Esophagus squamous epithelium (tissue), 5 donors: ENCODE data around the gene ZNF516. TPM values are rescaled to one million over a fixed set of nuclear protein-coding genes. Genes with fewer than 3 reads are reported as not detected.
"Not testable (repeated sequence)": the region's sequence is repeated elsewhere in the genome, so short reads cannot be mapped to it uniquely, and the experiment has no call there.

Source experiments
- DNase-seq: peaks from one replicate; lab custom pipeline; 2025; lab: John Stamatoyannopoulos, UW
- H3K27ac ChIP-seq, 4 donors: fragments of 200-600 bp; sonication (generic); one replicate each; pipeline ENCODE4 v1.5.1; 2016 to 2019; ENCODE audit warnings: mild to moderate bottlenecking in 1 of 4
- H3K27me3 ChIP-seq, 4 donors: fragments of 200-600 bp; sonication (generic); 1 replicate in 3 of 4; 2 replicates in 1 of 4; pipeline versions ENCODE4 v1.5.1 to v1.6.0; 2017 to 2021; ENCODE audit warnings: antibody characterized with exemption in 1 of 4
- H3K36me3 ChIP-seq, 3 donors: fragments of 200-600 bp; sonication (generic); one replicate each; pipeline ENCODE4 v1.5.1; 2016 to 2019
- H3K4me1 ChIP-seq, 3 donors: fragments of 200-600 bp; sonication (generic); one replicate each; pipeline ENCODE4 v1.5.1; 2017 to 2019
- H3K4me3 ChIP-seq, 4 donors: fragments of 200-600 bp; sonication (generic); 1 replicate in 3 of 4; 2 replicates in 1 of 4; pipeline ENCODE4 v1.5.1; 2016 to 2019; ENCODE audit warnings: mild to moderate bottlenecking in 2 of 4, moderate library complexity in 1 of 4
- H3K9me3 ChIP-seq, 3 donors: fragments of 200-600 bp; sonication (generic); one replicate each; pipeline ENCODE4 v1.5.1; 2016 to 2019
- POLR2A ChIP-seq, 4 donors: fragments of 450-650 bp; IDR thresholded peaks; one replicate each; pipeline ENCODE4 v1.6.1; 2017; ENCODE audit warnings: antibody characterized with exemption in 4 of 4, mild to moderate bottlenecking in 4 of 4, moderate library complexity in 3 of 4
- WGBS, 2 donors: methylation state at CpG; one replicate each; pipeline ENCODE4 v1.1.5; 2018; 5-methylcytosine and 5-hydroxymethylcytosine counted together
- intact Hi-C: fragments of 100-400 bp; cut with DNase I; formaldehyde crosslinking; loops from one replicate; pipeline ENCODE4 v1.15.0; 2022
- total RNA-seq, 4 donors: library from RNA; depleted of rRNA; stranded (reverse); fragments of >200 nt; gene quantifications; one replicate each; pipeline ENCODE4 v1.1.0, GENCODE V29; 2016
- TF ChIP-seq, protein P1 (sequence below), 6 experiments: fragments of 450-650 bp in 4 of 6; fragments of 200-600 bp in 2 of 6; sonication (generic) in 2 of 6; IDR thresholded peaks; one replicate each; pipeline ENCODE4 v1.5.1; 2016 to 2019; ENCODE audit warnings: antibody characterized with exemption in 6 of 6, mild to moderate bottlenecking in 4 of 6, moderate library complexity in 4 of 6
- donor health status: DM: yes; HTN: yes; CAD: no.

ZNF516 gene
- total RNA-seq, 4 donors from 2014 or later: 18.0 to 23.9 (median 19.2) TPM

DNA sequence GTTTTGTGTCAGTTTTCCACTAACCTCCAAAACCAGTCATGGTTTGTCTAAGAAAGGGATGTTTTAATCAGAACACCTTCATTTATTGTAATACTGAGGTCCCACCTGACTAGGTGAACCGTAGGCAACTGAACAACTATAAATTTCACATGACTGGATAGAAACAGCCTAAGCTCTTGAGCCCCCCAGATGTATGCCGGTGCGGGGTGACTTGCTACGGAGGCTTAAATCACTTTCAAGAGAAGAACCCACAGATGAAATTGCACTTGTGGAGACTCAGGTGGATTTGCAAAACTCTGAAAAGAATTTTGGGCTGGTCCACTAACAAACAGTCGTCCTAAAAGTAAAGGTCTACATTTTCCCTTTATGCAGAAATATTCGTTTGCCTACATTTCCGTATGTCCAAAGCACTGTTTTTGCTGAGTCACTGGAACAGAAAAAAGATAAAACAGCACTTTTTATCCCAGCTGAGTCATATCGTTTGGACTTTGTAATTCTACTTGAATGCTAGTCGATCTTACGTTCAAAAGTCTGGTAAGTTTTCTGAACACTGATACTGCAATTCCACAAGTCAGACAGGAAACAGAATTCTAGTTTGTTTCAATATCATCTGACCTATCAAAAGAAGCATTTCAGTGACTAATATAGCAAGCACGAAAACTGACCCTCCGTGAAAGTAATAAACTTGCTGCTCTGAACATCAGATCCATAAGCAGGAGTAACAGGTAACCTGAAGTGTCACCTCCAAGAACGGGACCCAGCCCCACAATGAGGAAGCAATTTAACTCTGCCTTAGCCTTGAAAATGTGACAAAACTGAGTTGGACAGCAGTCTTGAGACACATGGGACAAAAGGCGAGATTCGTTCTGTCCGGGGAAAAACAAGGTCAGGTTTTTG, 18.1 kb downstream of the ZNF516 start:
- H3K36me3 ChIP-seq: no peaks in the 10 kb centered on the region
- no peaks in the 10 kb centered on the region for H3K27me3 ChIP-seq
- DNase-seq: no peak
- H3K4me1 ChIP-seq: peaks cover 8 to 35% (median 14%) of the 10 kb centered on the region in 3 donors
- TF ChIP-seq, protein P1, sequence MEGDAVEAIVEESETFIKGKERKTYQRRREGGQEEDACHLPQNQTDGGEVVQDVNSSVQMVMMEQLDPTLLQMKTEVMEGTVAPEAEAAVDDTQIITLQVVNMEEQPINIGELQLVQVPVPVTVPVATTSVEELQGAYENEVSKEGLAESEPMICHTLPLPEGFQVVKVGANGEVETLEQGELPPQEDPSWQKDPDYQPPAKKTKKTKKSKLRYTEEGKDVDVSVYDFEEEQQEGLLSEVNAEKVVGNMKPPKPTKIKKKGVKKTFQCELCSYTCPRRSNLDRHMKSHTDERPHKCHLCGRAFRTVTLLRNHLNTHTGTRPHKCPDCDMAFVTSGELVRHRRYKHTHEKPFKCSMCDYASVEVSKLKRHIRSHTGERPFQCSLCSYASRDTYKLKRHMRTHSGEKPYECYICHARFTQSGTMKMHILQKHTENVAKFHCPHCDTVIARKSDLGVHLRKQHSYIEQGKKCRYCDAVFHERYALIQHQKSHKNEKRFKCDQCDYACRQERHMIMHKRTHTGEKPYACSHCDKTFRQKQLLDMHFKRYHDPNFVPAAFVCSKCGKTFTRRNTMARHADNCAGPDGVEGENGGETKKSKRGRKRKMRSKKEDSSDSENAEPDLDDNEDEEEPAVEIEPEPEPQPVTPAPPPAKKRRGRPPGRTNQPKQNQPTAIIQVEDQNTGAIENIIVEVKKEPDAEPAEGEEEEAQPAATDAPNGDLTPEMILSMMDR (IDR thresholded peaks at IDR 0.05): no peak
- no peak for TF ChIP-seq POLR2A (IDR thresholded peaks at IDR 0.05)
- 31 to 41% methylated on average over 16 of the region's 16 CpGs for WGBS, 2 donors
- peak overlapping the region in 3 of 4 donors; percentile 17 to 43 (median 21) for H3K4me3 ChIP-seq
- no peaks in the 10 kb centered on the region for H3K9me3 ChIP-seq
- intact Hi-C loops: no loop called here
- peak overlapping the region; percentile 59 to 77 (median 71) for H3K27ac ChIP-seq

DNA sequence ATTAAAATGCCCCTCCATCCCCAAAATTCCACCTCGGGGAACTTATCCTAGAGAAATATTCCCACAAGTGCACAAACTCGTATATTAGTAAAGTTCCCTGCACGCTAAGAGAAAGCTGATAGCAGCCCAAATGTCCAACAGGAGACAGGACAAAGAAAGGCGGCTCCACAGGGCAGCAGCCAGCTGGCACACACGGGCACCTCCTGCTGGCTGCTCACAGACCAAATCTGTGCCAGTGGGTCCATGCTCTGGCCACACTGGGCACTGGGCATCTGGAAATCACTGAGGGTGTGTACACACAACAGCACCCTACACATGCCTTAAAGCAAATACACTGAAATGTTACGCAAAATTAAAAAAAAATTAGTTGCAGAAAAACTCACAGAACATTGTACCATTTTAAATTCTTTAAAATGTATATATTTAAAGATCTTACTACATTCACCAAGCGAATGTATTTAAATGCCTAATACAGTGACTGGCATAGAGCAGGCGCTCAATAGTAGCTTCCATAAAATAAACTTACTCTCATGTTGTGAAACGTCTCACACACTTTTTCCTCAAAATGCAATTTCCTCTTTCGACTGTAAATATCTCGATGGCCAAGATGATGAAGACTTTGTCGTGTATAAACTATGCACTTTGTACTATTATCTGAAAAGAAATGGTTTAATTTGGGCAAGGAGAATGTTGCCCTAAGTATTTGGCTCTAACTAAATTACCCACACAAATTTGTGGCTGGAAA, 19.4 kb downstream of the ZNF516 start:
- 68 to 72% methylated on average over 12 of the region's 12 CpGs for WGBS, 2 donors
- Histone ChIP-seq H3K4me1 (peaks cover 8 to 48% (median 14%) of the 10 kb centered on the region in 3 donors), H3K4me3 (no peak overlapping the region), H3K27ac (peak overlapping the region in 1 of 4 donors; percentile 77), H3K36me3 (no peaks in the 10 kb centered on the region), H3K9me3 (no peaks in the 10 kb centered on the region), H3K27me3 (no peaks in the 10 kb centered on the region)
- no peak for DNase-seq
- no peak for TF ChIP-seq POLR2A (IDR thresholded peaks at IDR 0.05)
- TF ChIP-seq, protein P1 (IDR thresholded peaks at IDR 0.05): no peak
- intact Hi-C loops: no loop called here

DNA sequence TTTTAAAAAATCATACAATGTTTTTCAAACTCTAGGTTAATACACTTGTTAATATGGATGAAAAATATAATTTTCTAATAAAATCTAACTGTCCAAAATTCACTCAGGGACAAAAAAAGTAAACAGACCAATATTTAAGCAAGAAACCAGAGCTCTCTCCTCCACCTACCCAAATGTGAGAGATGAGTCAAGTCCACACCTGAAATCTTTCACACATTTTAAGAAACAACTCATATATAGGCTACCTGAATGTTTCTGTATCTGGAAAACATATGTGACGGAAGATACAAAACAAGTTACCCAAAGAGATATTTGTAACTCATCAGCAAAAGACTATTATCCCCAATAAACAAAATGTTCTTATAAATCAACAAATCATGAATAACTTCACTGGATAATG, 20.2 kb downstream of the ZNF516 start:
- Histone ChIP-seq H3K4me3 (no peak overlapping the region), H3K27me3 (no peaks in the 10 kb centered on the region), H3K36me3 (no peaks in the 10 kb centered on the region), H3K27ac (no peak overlapping the region), H3K4me1 (peaks cover 8 to 55% (median 14%) of the 10 kb centered on the region in 3 donors), H3K9me3 (no peaks in the 10 kb centered on the region)
- WGBS, 2 donors: 67 to 83% methylated on average over 1 of the region's 1 CpG
- TF ChIP-seq, protein P1 (IDR thresholded peaks at IDR 0.05): no peak
- TF ChIP-seq POLR2A (IDR thresholded peaks at IDR 0.05): no peak
- no peak for DNase-seq
- intact Hi-C loops: no loop called here

DNA sequence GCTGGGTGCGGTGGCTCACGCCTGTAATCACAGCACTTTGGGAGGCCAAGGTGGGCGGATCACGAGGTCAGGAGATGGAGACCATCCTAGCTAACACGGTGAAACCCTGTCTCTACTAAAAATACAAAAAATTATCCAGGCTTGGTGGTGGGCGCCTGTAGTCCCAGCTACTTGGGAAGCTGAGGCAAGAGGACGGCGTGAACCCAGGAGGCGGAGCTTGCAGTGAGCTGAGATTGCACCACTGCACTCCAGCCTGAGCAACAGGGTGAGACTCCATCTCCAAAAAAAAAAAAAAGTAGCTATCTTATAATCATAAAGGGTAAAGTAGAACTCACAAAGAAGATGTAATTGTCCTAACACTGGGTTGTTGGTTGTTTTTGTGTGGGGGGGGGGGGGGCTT, 21.5 kb downstream of the ZNF516 start:
- peaks cover 8 to 55% (median 14%) of the 10 kb centered on the region in 3 donors for H3K4me1 ChIP-seq
- 87 to 92% methylated on average over 9 of the region's 9 CpGs for WGBS, 2 donors
- H3K4me3 ChIP-seq, H3K27ac ChIP-seq, DNase-seq, H3K27me3 ChIP-seq, intact Hi-C loops, H3K9me3 ChIP-seq, H3K36me3 ChIP-seq: not testable (repeated sequence)

DNA sequence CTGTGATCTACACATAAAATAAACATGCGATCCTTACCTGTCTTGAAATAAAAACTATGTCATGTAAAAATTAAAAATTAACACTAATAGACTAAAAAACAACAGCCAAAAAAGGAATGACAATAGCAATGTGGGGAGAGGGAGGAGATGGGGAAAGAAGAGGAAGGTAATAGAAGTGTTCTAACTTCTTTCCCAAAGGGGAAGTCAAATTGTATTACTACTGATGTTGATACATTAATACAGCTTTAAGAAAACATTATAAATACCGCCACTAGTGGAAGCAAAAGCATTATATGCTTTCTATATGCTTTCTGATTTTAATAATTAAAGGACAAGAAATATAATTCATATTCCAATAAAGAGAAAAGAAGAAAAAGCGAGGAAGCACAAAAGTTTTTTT, 22.2 kb downstream of the ZNF516 start:
- no peaks in the 10 kb centered on the region for H3K9me3 ChIP-seq
- TF ChIP-seq, protein P1 (IDR thresholded peaks at IDR 0.05): no peak
- no peak for TF ChIP-seq POLR2A (IDR thresholded peaks at IDR 0.05)
- no peaks in the 10 kb centered on the region for H3K27me3 ChIP-seq
- H3K4me3 ChIP-seq: no peak overlapping the region
- WGBS, 2 donors: 83 to 90% methylated on average over 3 of the region's 3 CpGs
- DNase-seq: no peak
- intact Hi-C loops: no loop called here
- H3K36me3 ChIP-seq: no peaks in the 10 kb centered on the region
- peaks cover 8 to 57% (median 14%) of the 10 kb centered on the region in 3 donors for H3K4me1 ChIP-seq
- H3K27ac ChIP-seq: no peak overlapping the region
